ENCODE measurements around the gene FPR3.
"Not testable (repeated sequence)": the region's sequence is repeated elsewhere in the genome, so short reads cannot be mapped to it uniquely, and the experiment has no call there.

Gene FPR3

DNA sequence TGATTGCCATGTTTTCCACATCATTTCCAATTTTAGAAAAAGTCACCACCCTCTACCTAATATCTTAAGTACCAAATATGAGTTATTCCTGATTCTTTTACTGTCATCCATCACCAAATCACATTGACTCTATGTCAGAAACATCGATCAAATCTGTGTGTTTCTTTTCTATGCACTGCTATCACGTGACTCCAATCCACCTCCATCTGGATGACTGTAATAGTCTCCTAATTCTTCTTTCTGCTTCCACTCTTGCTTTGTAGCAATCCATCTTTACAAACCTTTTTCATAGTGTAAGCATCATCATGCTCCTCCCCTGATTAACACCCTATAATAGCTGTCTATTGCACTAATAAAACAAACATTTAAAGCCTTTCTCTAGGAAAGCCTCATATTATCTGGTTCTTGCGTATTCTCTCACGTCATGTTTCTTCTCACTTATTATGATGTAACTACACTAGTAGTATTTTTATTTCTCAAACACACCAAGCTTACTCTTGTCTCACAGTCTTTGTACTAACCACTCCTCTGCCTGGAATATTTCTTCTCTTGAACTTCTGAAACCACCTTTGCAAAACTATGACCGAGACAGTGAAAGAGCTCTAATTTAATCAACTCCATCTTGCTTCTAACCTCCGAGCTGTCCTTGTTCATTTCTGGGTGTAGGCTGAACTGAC, 10.7 kb upstream of the FPR3 start:
- DNase-seq: no peak

DNA sequence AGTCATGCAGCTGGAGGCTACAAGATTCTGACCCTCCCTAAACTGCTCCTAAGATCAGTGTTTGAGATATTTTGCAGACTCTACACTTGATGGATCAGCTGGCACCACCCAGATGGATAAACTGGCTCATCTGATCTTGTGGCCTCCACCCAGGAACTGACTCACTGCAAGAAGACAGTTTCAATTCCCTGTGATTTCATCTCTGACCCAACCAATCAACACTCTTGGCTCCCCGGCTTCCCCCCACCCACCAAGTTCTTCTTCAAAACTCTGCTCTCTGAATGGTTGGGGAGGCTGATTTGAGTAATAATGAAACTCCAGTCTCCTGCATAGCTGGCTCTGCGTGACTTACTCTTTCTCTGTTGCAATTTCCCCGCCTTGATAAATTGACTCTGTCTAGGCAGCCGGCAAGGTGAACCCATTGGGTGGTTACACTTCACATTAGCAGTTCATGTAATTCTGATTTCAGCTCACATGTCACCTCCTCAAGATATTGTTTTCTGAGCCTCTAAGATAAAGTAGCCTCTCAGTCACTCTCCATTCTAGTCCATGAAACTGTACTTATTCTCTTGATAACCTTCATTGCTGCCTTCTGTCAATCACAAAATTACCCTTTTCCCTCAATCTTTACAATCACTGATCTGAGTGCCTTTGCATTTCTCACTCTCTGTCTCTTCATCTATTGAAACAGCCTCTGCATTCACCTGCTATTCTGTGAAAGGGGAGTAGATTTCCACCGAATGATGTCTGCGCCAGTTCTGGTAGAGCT, 9.9 kb upstream of the FPR3 start:
- peak; percentile 65 to 73 for DNase-seq

GRCh38 chr19:51786646-51787494, 8.1 kb upstream of the FPR3 start:
- DNase-seq: no peak

GRCh38 chr19:51788029-51788428, 6.9 kb upstream of the FPR3 start:
- no peak for DNase-seq

GRCh38 chr19:51789061-51789795, 5.7 kb upstream of the FPR3 start:
- DNase-seq: no peak

GRCh38 chr19:51792932-51793331, 2.0 kb upstream of the FPR3 start:
- DNase-seq: no peak

DNA sequence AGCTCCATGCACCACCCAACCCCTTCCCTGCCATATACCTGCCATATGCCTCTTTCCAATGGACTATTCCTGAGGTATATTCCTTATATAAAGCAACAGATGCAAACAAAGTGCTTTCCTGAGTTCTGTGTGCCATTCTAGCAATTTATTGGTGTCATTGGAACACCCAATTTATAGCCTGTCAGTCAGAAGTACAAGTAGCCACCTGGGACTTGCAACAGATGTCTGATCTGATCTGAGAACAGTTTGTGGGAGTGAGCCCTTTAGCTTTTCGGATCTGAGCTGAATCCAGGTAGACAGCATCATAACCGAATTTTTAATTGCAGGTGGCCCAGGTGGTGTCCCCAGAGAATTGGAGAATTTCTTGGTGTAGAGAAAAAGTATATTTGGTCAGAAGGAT, 963 bp upstream of the FPR3 start:
- DNase-seq: no peak

DNA sequence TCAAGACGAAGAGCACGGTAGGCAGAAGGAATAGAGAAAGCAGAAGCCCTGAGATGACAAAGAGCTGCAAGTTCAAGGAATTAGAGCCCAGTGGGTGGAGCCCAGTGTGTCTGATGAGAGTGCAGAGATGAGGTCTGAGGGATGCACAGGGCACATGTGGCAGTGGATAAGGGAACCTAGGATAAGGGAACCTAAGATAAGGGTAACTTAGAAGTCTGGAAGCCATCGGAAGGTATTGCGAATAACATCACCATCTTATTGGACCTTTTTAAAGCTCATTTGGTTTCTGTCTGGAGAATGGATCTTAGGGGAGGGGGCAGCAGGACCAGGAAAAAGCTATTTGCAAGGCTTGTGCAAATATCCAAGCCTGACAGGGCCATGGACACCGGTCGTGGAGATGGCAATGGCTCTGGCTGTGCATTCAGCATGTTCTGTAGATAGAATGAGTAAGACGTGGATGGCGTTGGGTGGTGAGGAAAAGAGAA, 1.3 kb downstream of the FPR3 start:
- no peak for DNase-seq

DNA sequence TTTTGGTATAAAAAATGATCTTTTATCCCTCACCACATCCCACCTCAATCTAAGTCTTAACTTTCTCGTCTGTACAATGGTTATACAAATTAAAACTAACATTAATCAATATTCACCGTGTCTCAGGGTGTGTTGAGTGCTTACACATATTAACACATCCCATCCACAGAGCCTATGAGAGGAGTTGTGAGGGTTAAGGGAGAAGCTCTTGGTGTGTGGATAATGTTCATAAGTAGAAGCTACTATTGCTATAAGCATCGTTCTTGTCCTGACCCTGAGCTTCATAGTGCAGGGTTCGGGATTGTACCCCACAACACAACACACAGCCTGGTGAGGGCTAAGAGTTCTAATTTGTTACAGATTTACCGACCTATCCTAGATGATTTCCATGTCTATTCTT, 2.5 kb downstream of the FPR3 start:
- no peak for DNase-seq

DNA sequence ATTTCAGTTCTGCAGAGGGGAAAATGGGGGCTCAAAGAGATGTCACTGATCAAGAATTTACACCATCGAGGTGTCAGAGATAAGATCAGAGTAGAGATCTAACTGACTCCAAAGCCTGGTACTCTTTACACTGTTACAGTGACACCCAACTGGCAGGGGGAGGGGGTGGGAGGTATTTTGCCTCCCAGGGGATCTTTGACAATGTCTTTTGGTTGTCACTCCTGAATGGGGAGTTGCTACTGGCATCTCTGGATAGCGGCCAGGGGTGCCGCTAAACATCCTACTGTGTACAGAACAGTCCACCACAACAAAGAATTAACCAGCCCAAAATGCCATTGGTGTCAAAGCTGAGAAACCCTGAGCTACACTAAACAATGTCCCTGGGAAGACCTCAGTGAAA, 3.1 kb downstream of the FPR3 start:
- no peak for DNase-seq

GRCh38 chr19:51799034-51799773, 4.2 kb downstream of the FPR3 start:
- no peak for DNase-seq

- no peak for DNase-seq
Measured at GRCh38 chr19:51799774-51800472, 5.0 kb downstream of the FPR3 start.

DNA sequence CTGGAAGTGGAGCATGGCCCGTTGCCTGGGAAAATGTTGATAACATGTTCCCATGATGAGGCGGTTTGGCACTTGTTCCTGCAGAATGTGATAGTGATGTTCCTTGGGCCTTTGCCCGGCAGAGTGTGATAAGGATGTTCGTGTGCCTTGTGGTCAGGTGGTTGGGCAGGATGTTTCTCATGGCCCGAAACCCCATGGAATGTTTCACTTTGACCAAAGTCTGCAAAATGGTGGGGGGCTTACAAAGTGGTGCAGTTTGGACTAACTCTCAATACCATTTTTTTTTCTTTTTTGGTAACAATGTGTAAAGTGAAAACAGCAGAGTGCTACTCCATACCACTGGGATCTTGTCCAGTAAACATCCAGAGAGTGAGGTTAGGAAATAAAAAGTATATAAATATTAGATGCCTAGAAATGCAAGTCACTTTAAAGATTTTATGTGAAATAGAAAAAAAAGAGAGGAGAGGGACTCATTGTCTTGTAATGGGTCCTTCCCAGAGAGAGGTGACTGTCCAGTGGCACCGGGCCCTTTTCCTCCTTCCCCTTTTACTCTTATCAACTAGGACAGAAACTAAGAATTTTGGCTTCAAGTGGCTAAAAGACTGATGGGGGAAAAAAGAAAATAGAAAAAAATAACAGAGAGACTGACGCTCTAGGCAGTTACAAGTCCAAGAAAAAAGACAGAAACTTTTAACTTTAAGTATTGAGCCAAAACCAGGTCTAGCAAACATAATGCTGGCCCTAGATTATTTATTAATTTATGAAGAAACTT, 5.7 kb downstream of the FPR3 start:
- no peak for DNase-seq

GRCh38 chr19:51802775-51803174, 7.8 kb downstream of the FPR3 start:
- no peak for DNase-seq

GRCh38 chr19:51803519-51803918, 8.6 kb downstream of the FPR3 start:
- no peak for DNase-seq

GRCh38 chr19:51803967-51804366, 9.0 kb downstream of the FPR3 start:
- no peak for DNase-seq

DNA sequence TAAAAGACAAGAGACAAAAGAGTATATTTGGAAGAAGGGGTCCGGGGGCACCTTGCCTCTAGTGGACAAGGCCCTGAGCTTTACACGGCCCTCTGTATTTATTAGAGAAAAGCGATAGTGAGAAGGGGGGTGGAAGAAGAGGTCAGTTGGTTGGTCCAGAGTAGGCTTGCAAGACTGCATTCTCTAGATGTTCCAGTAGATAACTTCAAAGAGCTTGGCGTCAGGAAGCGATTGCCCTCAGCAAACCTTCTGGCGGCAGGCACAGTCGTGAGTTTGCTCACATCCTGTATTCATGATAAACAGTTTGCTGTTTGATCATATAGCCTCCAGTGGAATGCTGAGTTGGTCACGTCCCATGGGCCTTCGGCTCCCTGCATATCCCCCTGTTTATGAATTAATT, 9.8 kb downstream of the FPR3 start:
- DNase-seq: not testable (repeated sequence)

DNA sequence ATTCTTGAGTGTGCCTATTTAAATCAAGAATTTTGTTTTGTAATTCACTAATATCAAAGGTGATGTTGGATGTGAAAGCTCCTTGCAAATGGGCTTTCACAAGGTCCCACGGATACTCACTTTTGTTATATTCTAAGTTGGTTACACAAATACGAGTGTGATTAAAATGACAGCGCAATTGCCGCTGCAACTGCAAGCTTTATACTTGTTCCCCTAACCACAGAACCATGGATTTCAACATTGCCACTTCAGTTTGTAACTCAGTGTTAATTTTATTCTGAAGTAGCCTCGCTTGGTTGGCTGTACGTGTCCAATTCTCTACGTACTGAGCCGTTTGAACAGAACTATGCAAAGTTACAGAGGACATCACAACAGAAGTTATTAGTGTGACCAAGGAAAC, 10.4 kb downstream of the FPR3 start:
- not testable (repeated sequence) for DNase-seq

DNA sequence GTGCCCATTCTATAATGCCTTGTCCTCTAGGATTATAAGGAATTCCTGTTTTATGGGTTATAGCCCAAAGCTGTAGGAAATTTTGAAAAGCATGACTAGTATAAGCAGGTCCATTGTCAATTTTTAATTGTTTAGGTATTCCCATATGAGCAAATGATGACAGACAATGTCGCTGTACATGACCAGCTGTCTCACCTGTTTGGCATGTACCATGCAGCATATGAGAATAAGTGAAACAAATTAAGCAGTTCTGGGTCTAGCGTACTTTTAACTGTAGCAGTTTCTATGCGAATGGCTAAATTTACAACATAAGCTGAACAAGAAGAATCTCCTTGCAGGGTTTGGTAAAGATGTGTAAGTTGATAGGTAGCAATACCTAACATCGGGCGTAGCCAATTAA, 11.6 kb downstream of the FPR3 start:
- not testable (repeated sequence) for DNase-seq

DNA sequence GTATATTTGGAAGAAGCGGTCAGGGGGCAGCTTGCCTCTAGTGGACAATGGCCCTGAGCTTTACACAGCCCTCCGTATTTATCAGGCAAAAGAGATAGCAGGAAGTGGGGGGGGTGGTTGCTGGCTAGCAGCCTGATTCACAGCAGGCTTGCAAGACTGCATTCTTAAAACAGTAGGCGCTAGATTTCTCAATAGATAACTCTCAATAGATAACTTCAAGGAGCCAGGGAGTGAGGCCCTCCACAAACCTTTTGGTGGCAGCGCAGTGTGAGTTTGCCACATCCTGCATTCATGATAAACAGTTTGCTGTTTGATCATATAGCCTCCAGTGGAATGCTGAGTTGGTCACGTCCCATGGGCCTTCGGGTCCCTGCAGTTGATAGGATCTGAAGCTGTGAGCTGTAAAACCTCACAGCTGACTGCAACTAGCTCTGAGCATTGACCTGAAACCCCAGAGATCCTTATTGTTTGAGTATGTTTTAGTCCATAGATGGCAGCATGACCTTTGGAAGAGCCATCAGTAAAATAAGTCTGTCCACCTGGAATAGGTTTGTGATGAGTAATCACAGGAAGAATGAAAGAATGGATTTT, 12.2 kb downstream of the FPR3 start:
- no peak for DNase-seq

Measured in activated T-cell treated with anti-CD3 and anti-CD28 coated beads, Interleukin-2, amount 50 U/mL, for 48 hours (primary cell).